K562 (cell line): Measurements from ENCODE around the gene DTX1.

Experiments
- ATF7 ChIP-seq: fragments of 450-650 bp; IDR thresholded peaks from 2 replicates; pipeline ENCODE4 v1.7.1; 2014; ENCODE audit warnings: mild to moderate bottlenecking, moderate library complexity
- LEF1 ChIP-seq: fragments of 450-650 bp; IDR thresholded peaks from 2 replicates; pipeline ENCODE4 v1.6.1; 2016; ENCODE audit warnings: mild to moderate bottlenecking
- PRMT5 ChIP-seq: sonication (generic); formaldehyde crosslinking; IDR thresholded peaks from 2 replicates; pipeline ENCODE4 v1.5.0; 2020; ENCODE audit warnings: missing genetic modification reagents
- SP1 ChIP-seq: sonication (generic); formaldehyde crosslinking; IDR thresholded peaks from 2 replicates; pipeline ENCODE4 v1.8.1; 2022; ENCODE audit warnings: mild to moderate bottlenecking, missing genetic modification reagents
- TF ChIP-seq, protein P1 (sequence below): fragments of 200-600 bp; sonication (generic); IDR thresholded peaks from one replicate; pipeline ENCODE4 v1.6.1; 2012; ENCODE audit warnings: mild to moderate bottlenecking, low read depth, low read length, inconsistent platforms
- TF ChIP-seq, protein P2 (sequence below), 3 experiments: IDR thresholded peaks in 2 of 3; conservative IDR thresholded peaks in 1 of 3; 2 replicates each; pipeline ENCODE4 v1.5.1; 2011 to 2012; ENCODE audit warnings: low read length in 3 of 3, mild to moderate bottlenecking in 3 of 3, control low read depth in 2 of 3, improper control_type of control experiment in 1 of 3, inconsistent platforms in 1 of 3, low read depth in 1 of 3, mixed read lengths in 1 of 3, moderate library complexity in 1 of 3; ENCODE audit not compliant: insufficient read depth in 2 of 3

GRCh38 chr12:113104953-113105510 lies 48.5 kb downstream of the DTX1 start:
- TF ChIP-seq LEF1 (no peak), ATF7 (no peak), PRMT5 (CRISPR knock-in tag) (no peak), SP1 (CRISPR knock-in tag) (no peak)
- TF ChIP-seq, protein P1, sequence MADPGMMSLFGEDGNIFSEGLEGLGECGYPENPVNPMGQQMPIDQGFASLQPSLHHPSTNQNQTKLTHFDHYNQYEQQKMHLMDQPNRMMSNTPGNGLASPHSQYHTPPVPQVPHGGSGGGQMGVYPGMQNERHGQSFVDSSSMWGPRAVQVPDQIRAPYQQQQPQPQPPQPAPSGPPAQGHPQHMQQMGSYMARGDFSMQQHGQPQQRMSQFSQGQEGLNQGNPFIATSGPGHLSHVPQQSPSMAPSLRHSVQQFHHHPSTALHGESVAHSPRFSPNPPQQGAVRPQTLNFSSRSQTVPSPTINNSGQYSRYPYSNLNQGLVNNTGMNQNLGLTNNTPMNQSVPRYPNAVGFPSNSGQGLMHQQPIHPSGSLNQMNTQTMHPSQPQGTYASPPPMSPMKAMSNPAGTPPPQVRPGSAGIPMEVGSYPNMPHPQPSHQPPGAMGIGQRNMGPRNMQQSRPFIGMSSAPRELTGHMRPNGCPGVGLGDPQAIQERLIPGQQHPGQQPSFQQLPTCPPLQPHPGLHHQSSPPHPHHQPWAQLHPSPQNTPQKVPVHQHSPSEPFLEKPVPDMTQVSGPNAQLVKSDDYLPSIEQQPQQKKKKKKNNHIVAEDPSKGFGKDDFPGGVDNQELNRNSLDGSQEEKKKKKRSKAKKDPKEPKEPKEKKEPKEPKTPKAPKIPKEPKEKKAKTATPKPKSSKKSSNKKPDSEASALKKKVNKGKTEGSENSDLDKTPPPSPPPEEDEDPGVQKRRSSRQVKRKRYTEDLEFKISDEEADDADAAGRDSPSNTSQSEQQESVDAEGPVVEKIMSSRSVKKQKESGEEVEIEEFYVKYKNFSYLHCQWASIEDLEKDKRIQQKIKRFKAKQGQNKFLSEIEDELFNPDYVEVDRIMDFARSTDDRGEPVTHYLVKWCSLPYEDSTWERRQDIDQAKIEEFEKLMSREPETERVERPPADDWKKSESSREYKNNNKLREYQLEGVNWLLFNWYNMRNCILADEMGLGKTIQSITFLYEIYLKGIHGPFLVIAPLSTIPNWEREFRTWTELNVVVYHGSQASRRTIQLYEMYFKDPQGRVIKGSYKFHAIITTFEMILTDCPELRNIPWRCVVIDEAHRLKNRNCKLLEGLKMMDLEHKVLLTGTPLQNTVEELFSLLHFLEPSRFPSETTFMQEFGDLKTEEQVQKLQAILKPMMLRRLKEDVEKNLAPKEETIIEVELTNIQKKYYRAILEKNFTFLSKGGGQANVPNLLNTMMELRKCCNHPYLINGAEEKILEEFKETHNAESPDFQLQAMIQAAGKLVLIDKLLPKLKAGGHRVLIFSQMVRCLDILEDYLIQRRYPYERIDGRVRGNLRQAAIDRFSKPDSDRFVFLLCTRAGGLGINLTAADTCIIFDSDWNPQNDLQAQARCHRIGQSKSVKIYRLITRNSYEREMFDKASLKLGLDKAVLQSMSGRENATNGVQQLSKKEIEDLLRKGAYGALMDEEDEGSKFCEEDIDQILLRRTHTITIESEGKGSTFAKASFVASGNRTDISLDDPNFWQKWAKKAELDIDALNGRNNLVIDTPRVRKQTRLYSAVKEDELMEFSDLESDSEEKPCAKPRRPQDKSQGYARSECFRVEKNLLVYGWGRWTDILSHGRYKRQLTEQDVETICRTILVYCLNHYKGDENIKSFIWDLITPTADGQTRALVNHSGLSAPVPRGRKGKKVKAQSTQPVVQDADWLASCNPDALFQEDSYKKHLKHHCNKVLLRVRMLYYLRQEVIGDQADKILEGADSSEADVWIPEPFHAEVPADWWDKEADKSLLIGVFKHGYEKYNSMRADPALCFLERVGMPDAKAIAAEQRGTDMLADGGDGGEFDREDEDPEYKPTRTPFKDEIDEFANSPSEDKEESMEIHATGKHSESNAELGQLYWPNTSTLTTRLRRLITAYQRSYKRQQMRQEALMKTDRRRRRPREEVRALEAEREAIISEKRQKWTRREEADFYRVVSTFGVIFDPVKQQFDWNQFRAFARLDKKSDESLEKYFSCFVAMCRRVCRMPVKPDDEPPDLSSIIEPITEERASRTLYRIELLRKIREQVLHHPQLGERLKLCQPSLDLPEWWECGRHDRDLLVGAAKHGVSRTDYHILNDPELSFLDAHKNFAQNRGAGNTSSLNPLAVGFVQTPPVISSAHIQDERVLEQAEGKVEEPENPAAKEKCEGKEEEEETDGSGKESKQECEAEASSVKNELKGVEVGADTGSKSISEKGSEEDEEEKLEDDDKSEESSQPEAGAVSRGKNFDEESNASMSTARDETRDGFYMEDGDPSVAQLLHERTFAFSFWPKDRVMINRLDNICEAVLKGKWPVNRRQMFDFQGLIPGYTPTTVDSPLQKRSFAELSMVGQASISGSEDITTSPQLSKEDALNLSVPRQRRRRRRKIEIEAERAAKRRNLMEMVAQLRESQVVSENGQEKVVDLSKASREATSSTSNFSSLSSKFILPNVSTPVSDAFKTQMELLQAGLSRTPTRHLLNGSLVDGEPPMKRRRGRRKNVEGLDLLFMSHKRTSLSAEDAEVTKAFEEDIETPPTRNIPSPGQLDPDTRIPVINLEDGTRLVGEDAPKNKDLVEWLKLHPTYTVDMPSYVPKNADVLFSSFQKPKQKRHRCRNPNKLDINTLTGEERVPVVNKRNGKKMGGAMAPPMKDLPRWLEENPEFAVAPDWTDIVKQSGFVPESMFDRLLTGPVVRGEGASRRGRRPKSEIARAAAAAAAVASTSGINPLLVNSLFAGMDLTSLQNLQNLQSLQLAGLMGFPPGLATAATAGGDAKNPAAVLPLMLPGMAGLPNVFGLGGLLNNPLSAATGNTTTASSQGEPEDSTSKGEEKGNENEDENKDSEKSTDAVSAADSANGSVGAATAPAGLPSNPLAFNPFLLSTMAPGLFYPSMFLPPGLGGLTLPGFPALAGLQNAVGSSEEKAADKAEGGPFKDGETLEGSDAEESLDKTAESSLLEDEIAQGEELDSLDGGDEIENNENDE = no peak
- TF ChIP-seq, protein P2, sequence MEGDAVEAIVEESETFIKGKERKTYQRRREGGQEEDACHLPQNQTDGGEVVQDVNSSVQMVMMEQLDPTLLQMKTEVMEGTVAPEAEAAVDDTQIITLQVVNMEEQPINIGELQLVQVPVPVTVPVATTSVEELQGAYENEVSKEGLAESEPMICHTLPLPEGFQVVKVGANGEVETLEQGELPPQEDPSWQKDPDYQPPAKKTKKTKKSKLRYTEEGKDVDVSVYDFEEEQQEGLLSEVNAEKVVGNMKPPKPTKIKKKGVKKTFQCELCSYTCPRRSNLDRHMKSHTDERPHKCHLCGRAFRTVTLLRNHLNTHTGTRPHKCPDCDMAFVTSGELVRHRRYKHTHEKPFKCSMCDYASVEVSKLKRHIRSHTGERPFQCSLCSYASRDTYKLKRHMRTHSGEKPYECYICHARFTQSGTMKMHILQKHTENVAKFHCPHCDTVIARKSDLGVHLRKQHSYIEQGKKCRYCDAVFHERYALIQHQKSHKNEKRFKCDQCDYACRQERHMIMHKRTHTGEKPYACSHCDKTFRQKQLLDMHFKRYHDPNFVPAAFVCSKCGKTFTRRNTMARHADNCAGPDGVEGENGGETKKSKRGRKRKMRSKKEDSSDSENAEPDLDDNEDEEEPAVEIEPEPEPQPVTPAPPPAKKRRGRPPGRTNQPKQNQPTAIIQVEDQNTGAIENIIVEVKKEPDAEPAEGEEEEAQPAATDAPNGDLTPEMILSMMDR (IDR thresholded peaks at IDR 0.05 in 2 of 3, conservative IDR thresholded peaks at IDR 0.05 in 1 of 3; ENCODE audit: insufficient read depth in 2 of 3, low read depth in 1 of 3, low read length in 3 of 3) = no peak
